Esophagus muscularis mucosa (tissue), 2 donors: ENCODE results near the gene ARHGEF18.

Experiments used
- POLR2A ChIP-seq: fragments of 450-650 bp; IDR thresholded peaks from one replicate; pipeline ENCODE4 v1.6.1; 2017; ENCODE audit warnings: antibody characterized with exemption, moderate library complexity, mild to moderate bottlenecking, low read depth
- POLR2AphosphoS5 ChIP-seq, 2 donors: sonication (generic); formaldehyde crosslinking; IDR thresholded peaks; one replicate each; pipeline ENCODE4 v1.6.1; 2017; ENCODE audit warnings: antibody characterized with exemption in 2 of 2

DNA sequence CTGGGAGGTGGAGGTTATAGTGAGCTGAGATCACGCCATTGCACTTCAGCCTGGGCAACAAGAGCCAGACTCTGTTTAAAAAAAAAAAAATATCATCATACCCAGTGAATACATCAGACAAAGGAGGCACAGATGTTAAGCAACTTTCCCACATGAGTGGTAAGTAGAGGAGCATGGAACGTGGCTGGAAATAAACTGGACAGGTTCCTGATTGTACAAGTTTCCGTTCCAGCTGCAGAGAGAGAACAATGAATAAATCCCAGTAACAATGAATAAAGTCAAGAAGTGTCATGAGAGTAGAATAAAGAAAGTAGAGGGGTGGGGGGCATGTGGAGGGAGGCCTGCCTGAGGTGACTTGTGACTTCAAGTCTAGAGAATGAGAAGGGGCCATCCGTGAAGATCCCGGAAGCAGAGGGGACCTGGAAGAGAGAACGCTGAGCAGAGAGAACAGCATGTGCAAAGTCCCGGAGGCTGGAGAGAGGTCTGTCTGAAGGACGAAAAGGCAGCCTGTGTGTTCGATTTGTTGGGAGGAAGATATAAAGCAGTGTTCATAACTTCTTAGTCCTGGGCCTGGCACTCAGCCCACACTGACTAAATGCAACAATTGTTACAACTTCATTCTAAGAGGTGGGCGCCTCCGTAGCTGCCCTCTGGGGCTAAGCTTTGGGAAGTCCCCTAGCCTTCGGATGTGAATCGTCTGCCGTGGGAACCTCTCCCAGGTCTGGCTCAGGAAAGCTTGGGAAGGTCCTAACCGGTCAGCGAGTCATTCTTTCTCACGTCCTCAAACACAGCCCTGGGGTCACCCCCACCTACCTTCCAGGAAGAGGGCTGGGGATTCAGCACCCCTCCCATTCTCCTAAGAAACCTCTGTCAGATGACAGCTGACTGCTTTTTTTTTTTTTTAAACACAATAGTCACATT, 15.3 kb upstream of the ARHGEF18 start:
- TF ChIP-seq POLR2A (no peak), POLR2AphosphoS5 (IDR thresholded peaks at IDR 0.05) (no peak)
